Left renal pelvis (tissue), 4 donors: ENCODE measurements around the gene IDE. TPM values are rescaled to one million over a fixed set of nuclear protein-coding genes. Genes with fewer than 3 reads are reported as not detected.
"Not testable (repeated sequence)": the region's sequence is repeated elsewhere in the genome, so short reads cannot be mapped to it uniquely, and the experiment has no call there.

ENCODE experiments used
- DNase-seq, 4 donors: peaks; one replicate each; pipeline ENCODE4 v3.0.0-alpha.2; 2013; ENCODE audit warnings: low read depth in 4 of 4, low spot score in 3 of 4
- polyA plus RNA-seq, 4 donors: library from polyadenylated mRNA; unstranded; fragments of 120-200 nt; gene quantifications; one replicate each; pipeline ENCODE4 v1.2.1, GENCODE V29; 2013; ENCODE audit not compliant: insufficient read length in 4 of 4

IDE gene
- polyA plus RNA-seq, 4 donors, result 15.6 to 27.3 (median 26.4) TPM

DNA sequence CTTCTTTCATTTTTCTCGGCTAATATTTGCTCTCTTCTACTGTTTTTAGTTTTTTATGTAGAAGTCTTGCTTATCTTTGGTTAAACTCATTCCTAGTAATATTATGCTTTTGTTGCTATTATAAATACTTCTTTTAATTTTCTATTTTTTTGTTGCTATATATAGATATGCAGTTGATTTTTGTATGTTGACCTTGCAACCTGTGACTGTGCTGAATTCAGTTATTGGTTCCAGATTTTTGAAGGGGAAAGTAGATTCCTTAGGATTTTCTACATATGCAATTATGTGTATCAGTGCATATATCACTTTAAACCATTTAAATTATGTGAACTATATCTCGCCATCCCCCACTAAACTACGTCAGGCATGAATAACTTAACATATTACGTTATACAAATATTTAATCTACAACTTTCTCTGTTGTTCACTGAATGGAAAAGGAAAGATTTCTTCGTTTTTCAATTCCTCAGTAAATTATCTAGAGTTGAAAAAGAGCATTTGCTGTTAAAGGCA, 71.5 kb downstream of the IDE start:
- DNase-seq, result no peak

GRCh38 chr10:92493362-92493761, 80.5 kb downstream of the IDE start:
- no peak for DNase-seq

GRCh38 chr10:92492748-92493240, 81.1 kb downstream of the IDE start:
- no peak for DNase-seq

DNA sequence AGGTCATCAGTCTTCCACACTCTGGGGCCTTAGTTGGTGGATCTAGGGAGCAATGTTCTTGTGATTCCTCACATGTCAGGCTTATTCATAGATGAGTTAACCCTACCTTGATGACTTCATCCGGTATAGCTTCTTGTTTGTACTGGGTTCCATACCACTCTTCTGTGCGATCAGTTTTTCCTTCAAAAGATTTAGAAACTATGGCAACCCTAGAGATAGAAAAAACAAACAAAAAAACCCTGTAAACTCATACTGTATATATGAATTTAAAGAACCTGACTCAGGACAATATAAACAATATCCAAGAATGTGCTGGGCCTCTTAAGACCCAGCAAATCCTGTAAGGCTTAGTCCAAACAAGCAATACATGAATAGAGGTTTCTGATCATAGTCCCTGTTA, 83.5 kb downstream of the IDE start:
- no peak for DNase-seq

- no peak for DNase-seq
These were observed 87.3 kb downstream of the IDE start for GRCh38 chr10:92486637-92487036.

GRCh38 chr10:92483539-92483938, 90.4 kb downstream of the IDE start:
- DNase-seq, result no peak

GRCh38 chr10:92480413-92480812, 93.5 kb downstream of the IDE start:
- DNase-seq, result no peak

GRCh38 chr10:92479547-92479946, 94.3 kb downstream of the IDE start:
- DNase-seq, result no peak

DNA sequence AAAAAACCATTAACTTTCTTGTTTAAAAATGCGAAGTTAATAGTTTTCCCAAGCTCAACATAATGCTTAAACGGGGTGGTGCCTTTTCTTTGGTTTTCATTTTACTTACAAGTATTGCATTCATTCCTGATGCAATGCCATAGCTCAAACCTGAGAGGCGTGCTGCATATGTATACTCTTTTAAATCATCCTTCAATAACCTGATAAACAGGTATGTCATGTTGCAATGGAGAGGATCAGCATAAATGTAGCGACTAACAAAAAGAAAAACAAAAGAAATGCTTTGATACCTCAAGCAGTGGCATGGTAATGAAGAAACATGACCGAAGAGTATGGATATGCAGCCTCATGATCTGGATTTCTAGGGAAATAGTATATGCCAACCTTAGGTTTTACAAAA, 95.4 kb downstream of the IDE start:
- DNase-seq, result no peak

GRCh38 chr10:92475357-92475868, 98.5 kb downstream of the IDE start:
- DNase-seq, result no peak

- no peak for DNase-seq
These were observed 103.9 kb downstream of the IDE start for GRCh38 chr10:92470026-92470425.

- no peak for DNase-seq
These were observed 109.5 kb downstream of the IDE start for GRCh38 chr10:92464364-92464763.

DNA sequence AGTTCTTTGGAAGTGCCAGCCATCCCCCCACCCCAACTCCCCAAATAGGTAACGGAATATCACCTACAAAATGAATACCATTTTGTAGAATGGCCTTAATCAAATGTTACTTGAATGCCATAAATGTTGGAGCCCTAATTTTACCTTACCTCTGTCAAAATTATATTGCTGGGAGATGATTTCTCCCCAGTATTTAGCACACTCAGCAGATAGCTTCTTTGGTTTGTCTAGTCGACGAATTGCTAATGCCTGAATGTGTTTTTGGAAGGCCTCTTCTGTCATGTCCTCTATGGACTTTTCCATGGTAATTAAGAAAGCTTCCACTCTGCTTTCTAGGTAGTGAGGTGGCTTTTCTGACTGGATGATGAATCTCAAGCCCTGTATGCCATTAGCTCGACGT, 110.3 kb downstream of the IDE start:
- no peak for DNase-seq

GRCh38 chr10:92454955-92455354, 118.9 kb downstream of the IDE start:
- not testable (repeated sequence) for DNase-seq

DNA sequence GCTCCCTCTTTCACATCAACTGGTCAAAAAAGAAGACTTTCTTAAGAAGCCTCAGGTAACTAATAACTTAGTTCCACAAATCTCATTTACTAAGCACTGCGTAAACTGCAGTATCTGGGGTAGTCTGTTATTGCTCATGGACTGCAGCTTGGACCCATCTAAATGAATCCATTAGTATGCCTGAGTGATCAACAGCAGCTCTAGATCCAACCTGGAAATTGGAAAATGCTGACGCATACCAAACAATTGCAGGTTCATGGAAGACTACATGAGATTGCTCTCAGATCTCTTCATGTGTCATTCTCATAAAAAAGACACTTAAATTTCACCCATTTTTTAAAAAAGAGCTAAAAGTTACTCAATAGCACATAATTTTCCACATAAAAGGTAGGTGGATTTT, 121.6 kb downstream of the IDE start:
- DNase-seq, result no peak

GRCh38 chr10:92451431-92451830, 122.5 kb downstream of the IDE start:
- DNase-seq, result no peak

GRCh38 chr10:92450896-92451295, 123.0 kb downstream of the IDE start:
- DNase-seq, result no peak

GRCh38 chr10:92440578-92440977, 133.3 kb downstream of the IDE start:
- no peak for DNase-seq

DNA sequence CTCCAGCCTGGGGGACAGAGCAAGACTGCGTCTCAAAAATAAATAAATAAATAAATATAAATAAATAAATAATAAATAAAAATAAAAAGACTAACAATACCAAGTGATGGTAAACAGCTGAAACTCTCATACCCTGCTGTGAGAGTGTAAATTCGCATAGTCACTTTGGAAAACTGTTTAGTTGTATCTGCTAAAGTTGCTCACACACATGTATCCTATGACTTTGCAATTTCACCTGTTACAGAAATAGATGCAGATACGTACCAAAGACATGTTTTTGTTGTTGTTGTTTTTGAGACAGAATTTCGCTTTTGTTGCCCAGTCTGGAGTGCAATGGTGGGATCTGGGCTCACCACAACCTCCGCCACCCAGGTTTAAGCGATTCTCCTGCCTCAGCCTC, 135.7 kb downstream of the IDE start:
- no peak for DNase-seq

DNA sequence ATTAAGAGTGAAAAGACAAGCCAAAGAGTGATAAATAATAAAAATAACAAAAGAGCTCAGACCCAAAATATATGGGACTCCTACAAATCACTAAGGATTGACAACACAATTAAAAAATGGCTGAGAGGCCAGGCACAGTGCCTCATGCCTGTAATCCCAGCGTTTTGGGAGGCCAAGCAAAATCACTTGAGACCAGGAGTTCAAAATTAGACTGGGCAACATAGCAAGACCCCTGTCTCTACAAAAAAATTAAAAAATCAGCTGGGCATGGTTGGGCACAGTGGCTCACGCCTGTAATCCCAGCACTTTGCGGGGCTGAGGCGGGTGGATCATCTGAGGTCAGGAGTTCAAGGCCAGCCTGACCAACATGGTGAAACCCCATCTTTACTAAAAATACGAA, 137.3 kb downstream of the IDE start:
- DNase-seq, result no peak

DNA sequence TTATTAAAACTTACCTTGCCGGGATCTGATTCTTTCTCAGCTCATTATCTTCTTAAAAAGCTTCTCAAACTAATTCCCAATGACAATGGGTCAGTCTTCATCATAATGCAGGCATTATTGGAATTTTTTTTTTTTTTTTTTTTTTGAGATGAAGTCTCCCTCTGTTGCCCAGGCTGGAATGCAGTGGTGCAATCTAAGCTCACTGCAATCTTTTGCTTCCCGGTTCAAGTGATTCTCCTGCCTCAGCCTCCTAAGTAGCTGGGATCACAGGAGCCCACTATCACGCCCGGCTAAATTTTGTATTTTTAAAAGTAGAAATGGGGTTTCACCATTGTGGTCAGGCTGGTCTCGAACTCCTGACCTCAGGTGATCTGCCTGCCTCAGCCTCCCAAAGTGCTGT, 137.8 kb downstream of the IDE start:
- not testable (repeated sequence) for DNase-seq

DNA sequence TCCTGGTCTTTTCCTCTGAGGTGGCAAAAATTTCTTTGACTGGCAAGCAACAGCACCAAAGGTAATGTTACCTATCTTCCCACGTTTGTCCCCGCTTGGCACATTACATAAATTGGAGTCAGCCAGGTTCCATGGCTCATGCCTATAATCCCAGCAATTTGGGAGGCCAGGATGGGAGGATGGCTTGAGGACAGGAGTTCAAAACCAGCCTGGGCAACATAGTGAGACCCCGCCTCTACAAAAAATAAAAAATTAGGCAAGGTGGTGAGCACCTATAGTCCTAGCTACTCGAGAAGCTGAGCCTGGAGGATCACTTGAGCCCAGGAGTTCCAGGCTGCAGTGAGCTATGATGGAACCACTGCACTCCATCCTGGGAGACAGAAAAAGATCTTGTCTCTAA, 139.5 kb downstream of the IDE start:
- DNase-seq, result no peak

- no peak for DNase-seq
These were observed 141.3 kb downstream of the IDE start for GRCh38 chr10:92432596-92432995.
